Measurements from ENCODE around the gene ANKRD29.

ANKRD29 gene

GRCh38 chr18:23596183-23596582, 66.5 kb downstream of the ANKRD29 start:
- no peak for DNase-seq (ENCODE audit: low spot score)
- TF ChIP-seq CTCF (IDR thresholded peaks at IDR 0.05; ENCODE audit: borderline replicate concordance, control extremely low read depth, extremely low read depth, insufficient read depth, missing control alignments): no peak
- in situ Hi-C loops (cut with MboI; ENCODE audit: low sequenced_read_pairs, unreplicated experiment): no loop called here

DNA sequence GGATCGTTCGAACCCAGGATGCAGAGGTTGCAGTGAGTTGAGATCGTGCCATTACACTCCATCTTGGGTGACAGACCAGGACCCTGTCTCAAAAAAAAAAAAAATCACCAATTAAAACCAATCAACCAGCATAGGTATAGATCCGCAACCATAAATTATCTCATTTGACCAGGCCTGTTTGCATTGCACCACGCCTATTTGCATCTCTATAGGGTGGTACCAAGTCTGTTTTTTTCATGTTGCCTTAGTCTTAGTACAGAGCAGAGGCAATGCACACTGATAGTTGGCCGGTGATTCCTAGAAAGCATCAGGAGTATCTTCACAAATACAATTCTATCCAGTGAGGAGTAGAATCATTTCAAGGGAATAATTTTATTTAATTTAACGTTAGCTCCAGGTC, 67.1 kb downstream of the ANKRD29 start:
- TF ChIP-seq CTCF (IDR thresholded peaks at IDR 0.05; ENCODE audit: borderline replicate concordance, control extremely low read depth, extremely low read depth, insufficient read depth, missing control alignments): no peak
- in situ Hi-C loops (cut with MboI; ENCODE audit: low sequenced_read_pairs, unreplicated experiment): no loop called here

DNA sequence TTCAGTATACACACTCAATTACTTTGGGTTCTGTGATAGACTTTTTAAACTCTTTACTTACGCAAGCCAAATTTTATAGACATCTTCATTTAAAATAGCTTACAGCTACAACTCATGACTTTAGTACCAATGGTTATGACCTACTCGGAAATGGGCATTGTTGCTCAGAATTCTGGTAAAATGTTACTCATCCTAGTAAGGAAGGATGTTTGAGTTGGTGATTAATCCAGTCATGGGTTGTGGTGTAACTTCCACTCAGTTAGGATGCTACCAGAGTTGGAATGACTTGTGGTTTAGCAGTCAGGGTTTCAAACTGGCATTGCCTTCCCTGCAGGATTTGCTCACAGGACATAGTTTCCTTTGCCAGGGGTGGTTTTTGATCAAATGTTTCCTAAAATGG, 69.0 kb downstream of the ANKRD29 start:
- no peak for TF ChIP-seq CTCF (IDR thresholded peaks at IDR 0.05; ENCODE audit: borderline replicate concordance, control extremely low read depth, extremely low read depth, insufficient read depth, missing control alignments)
- DNase-seq (ENCODE audit: low spot score): no peak
- in situ Hi-C loops (cut with MboI; ENCODE audit: low sequenced_read_pairs, unreplicated experiment): no loop called here

More for the DNA sequence above, 67.1 kb downstream of the ANKRD29 start:
- no peak for DNase-seq (ENCODE audit: low spot score)

GRCh38 chr18:23592911-23593310, 69.8 kb downstream of the ANKRD29 start:
- no peak for TF ChIP-seq CTCF (IDR thresholded peaks at IDR 0.05; ENCODE audit: borderline replicate concordance, control extremely low read depth, extremely low read depth, insufficient read depth, missing control alignments)
- no peak for DNase-seq (ENCODE audit: low spot score)
- in situ Hi-C loops (cut with MboI; ENCODE audit: low sequenced_read_pairs, unreplicated experiment): no loop called here

DNA sequence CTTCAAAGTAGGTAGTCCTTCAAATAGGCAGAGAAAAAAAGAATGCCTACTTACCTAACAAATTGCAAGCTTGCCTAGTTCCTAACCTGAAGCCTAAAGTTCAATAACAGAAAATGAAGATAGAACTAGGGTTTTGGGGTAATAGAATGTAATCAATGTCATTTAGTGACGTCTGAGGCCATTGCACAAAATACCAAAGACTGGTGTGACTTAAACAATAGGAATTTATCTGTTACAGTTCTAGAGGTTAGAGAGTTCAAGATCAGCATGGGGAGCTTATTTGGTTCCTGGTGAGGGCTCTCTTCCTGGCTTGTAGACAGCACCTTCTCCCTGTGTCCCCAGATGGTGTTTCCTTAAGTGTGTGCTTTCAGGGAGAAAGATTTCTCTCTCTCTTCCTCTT, 71.7 kb downstream of the ANKRD29 start:
- no peak for TF ChIP-seq CTCF (IDR thresholded peaks at IDR 0.05; ENCODE audit: borderline replicate concordance, control extremely low read depth, extremely low read depth, insufficient read depth, missing control alignments)
- in situ Hi-C loops (cut with MboI; ENCODE audit: low sequenced_read_pairs, unreplicated experiment): no loop called here
- DNase-seq (ENCODE audit: low spot score): no peak

GRCh38 chr18:23588836-23589560, 73.7 kb downstream of the ANKRD29 start:
- no peak for TF ChIP-seq CTCF (IDR thresholded peaks at IDR 0.05; ENCODE audit: borderline replicate concordance, control extremely low read depth, extremely low read depth, insufficient read depth, missing control alignments)
- no peak for DNase-seq (ENCODE audit: low spot score)
- in situ Hi-C loops (cut with MboI; ENCODE audit: low sequenced_read_pairs, unreplicated experiment): loop anchor here (10.0 kb wide), 1 partner anchor 74 kb away; no protein-coding TSS in a partner anchor

Measured in GM13976 (cell line).